ENCODE measurements around the gene CCL19. TPM values are rescaled to one million over a fixed set of nuclear protein-coding genes. Genes with fewer than 3 reads are reported as not detected.

Gene CCL19
- total RNA-seq, 6 experiments from 2014 or later, result not detected

DNA sequence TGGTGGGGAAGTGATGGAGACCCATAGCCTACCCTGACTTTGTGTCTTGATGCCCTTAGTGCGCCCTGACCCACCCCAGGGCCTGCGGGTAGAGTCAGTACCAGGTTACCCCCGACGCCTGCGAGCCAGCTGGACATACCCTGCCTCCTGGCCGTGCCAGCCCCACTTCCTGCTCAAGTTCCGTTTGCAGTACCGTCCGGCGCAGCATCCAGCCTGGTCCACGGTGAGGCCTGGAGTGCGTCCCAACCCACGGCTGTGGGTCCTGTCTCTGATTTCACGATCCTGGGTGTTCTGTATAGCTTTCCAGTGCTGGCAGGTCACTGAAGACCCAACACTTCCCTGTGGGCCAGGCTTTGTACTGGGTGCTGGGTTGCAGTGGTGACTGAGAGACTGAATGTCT, 32.6 kb downstream of the CCL19 start:
- peaks cover 1% of the 10 kb centered on the region for H3K27me3 Mint-ChIP-seq (ENCODE audit: insufficient read depth)
- peaks cover 12% of the 10 kb centered on the region for H3K4me1 Mint-ChIP-seq (ENCODE audit: low read depth)
- no peak overlapping the region for H3K27ac Mint-ChIP-seq
- H3K9me3 Mint-ChIP-seq, result no peaks in the 10 kb centered on the region
- DNase-seq, result no peak
- no peak overlapping the region for H3K4me3 Mint-ChIP-seq
- H3K36me3 Mint-ChIP-seq (ENCODE audit: low read depth), result peaks cover 5% of the 10 kb centered on the region; the same call in 1 of the 2 replicates
- TF ChIP-seq, protein P1, sequence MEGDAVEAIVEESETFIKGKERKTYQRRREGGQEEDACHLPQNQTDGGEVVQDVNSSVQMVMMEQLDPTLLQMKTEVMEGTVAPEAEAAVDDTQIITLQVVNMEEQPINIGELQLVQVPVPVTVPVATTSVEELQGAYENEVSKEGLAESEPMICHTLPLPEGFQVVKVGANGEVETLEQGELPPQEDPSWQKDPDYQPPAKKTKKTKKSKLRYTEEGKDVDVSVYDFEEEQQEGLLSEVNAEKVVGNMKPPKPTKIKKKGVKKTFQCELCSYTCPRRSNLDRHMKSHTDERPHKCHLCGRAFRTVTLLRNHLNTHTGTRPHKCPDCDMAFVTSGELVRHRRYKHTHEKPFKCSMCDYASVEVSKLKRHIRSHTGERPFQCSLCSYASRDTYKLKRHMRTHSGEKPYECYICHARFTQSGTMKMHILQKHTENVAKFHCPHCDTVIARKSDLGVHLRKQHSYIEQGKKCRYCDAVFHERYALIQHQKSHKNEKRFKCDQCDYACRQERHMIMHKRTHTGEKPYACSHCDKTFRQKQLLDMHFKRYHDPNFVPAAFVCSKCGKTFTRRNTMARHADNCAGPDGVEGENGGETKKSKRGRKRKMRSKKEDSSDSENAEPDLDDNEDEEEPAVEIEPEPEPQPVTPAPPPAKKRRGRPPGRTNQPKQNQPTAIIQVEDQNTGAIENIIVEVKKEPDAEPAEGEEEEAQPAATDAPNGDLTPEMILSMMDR (IDR thresholded peaks at IDR 0.05), result no peak

- TF ChIP-seq, protein P1 (IDR thresholded peaks at IDR 0.05), result no peak
Measured at GRCh38 chr9:34656992-34657391, 34.1 kb downstream of the CCL19 start.

DNA sequence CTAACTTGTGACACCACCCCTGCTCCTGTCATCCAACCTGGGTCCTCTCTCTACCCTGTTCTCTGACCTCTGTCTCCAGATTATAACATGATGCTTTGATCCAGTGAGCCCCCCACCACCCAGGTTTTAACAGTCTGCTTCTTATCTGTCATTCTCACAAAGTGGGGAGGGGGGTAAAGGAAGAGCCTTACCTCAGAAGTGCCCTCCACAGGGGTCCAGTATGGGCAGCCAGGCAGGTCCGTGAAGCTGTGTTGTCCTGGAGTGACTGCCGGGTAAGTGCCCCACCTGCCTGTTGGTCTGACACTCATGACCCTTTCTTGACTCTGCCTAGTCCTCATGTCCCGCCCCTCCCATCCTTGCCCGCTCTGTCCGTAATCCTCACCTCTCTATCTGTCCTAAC, 35.7 kb downstream of the CCL19 start:
- no peaks in the 10 kb centered on the region for H3K9me3 Mint-ChIP-seq
- H3K4me3 Mint-ChIP-seq, result no peak overlapping the region
- H3K4me1 Mint-ChIP-seq (ENCODE audit: low read depth), result peaks cover 41% of the 10 kb centered on the region
- H3K36me3 Mint-ChIP-seq (ENCODE audit: low read depth), result peaks cover 5% of the 10 kb centered on the region; the same call in 1 of the 2 replicates
- TF ChIP-seq, protein P1 (IDR thresholded peaks at IDR 0.05), result no peak
- peak overlapping the region; percentile 10; the same call in 1 of the 2 replicates for H3K27ac Mint-ChIP-seq
- no peak for DNase-seq
- no peaks in the 10 kb centered on the region for H3K27me3 Mint-ChIP-seq (ENCODE audit: insufficient read depth)

More at GRCh38 chr9:34656992-34657391, 34.1 kb downstream of the CCL19 start:
- Mint-ChIP-seq H3K36me3 (ENCODE audit: low read depth) (peaks cover 5% of the 10 kb centered on the region; the same call in 1 of the 2 replicates), H3K27me3 (ENCODE audit: insufficient read depth) (peaks cover 1% of the 10 kb centered on the region; the same call in 1 of the 2 replicates), H3K4me3 (no peak overlapping the region), H3K4me1 (ENCODE audit: low read depth) (peaks cover 26% of the 10 kb centered on the region), H3K9me3 (no peaks in the 10 kb centered on the region), H3K27ac (no peak overlapping the region)
- DNase-seq, result no peak

GRCh38 chr9:34654323-34655051, 36.6 kb downstream of the CCL19 start:
- Mint-ChIP-seq H3K27me3 (ENCODE audit: insufficient read depth) (no peaks in the 10 kb centered on the region), H3K27ac (peak overlapping the region; percentile 76), H3K4me3 (peak overlapping the region; percentile 11), H3K36me3 (ENCODE audit: low read depth) (peaks cover 6% of the 10 kb centered on the region; the same call in 1 of the 2 replicates), H3K9me3 (no peaks in the 10 kb centered on the region), H3K4me1 (ENCODE audit: low read depth) (peaks cover 41% of the 10 kb centered on the region)
- DNase-seq, result peak; percentile 31
- TF ChIP-seq, protein P1 (IDR thresholded peaks at IDR 0.05), result no peak

GRCh38 chr9:34653151-34654072, 37.7 kb downstream of the CCL19 start:
- Mint-ChIP-seq H3K4me1 (ENCODE audit: low read depth) (peaks cover 44% of the 10 kb centered on the region), H3K27ac (peak overlapping the region; percentile 76), H3K27me3 (ENCODE audit: insufficient read depth) (no peaks in the 10 kb centered on the region; the same call in 1 of the 2 replicates), H3K36me3 (ENCODE audit: low read depth) (peaks cover 14% of the 10 kb centered on the region; the same call in 1 of the 2 replicates), H3K4me3 (peak overlapping the region; percentile 92), H3K9me3 (no peaks in the 10 kb centered on the region)
- peak; percentile 43 for DNase-seq
- TF ChIP-seq, protein P1 (IDR thresholded peaks at IDR 0.05), result no peak
